Measurements from ENCODE around the gene PCBP3.

DNA sequence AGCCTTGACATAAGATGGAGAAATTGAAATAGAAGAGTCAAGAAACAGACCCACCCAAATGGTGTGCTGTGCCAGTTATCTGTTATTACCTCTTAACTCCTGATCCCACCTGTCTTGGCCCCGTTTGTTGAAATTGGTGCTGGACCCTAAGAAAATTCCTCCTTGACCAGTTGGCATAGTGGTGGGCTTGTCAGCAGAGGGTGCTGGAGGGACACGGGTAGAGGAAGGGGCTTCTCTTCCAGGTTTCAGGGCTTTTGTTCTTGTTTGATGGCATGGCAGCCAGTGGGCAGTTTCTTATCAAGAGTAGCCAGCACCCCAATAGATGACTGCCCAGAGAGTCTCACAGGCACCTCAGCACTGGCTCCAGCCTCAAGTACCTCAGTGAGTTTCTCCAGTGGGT lies 51.6 kb downstream of the PCBP3 start:
- no peak for TF ChIP-seq POLR2A (IDR thresholded peaks at IDR 0.05)
- TF ChIP-seq, protein P1, sequence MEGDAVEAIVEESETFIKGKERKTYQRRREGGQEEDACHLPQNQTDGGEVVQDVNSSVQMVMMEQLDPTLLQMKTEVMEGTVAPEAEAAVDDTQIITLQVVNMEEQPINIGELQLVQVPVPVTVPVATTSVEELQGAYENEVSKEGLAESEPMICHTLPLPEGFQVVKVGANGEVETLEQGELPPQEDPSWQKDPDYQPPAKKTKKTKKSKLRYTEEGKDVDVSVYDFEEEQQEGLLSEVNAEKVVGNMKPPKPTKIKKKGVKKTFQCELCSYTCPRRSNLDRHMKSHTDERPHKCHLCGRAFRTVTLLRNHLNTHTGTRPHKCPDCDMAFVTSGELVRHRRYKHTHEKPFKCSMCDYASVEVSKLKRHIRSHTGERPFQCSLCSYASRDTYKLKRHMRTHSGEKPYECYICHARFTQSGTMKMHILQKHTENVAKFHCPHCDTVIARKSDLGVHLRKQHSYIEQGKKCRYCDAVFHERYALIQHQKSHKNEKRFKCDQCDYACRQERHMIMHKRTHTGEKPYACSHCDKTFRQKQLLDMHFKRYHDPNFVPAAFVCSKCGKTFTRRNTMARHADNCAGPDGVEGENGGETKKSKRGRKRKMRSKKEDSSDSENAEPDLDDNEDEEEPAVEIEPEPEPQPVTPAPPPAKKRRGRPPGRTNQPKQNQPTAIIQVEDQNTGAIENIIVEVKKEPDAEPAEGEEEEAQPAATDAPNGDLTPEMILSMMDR (IDR thresholded peaks at IDR 0.05): no peak

Measured in lower leg skin (tissue), 3 donors.